Fibroblast of lung (primary cell): Measurements from ENCODE around the gene PTPRA. TPM values are rescaled to one million over a fixed set of nuclear protein-coding genes. Genes with fewer than 3 reads are reported as not detected.
"Not testable (repeated sequence)": the region's sequence is repeated elsewhere in the genome, so short reads cannot be mapped to it uniquely, and the experiment has no call there.

Source experiments
- DNase-seq, 2 donors: peaks; one replicate each; pipeline versions ENCODE4 v3.0.0 to v3.0.0-alpha.2; 2010; ENCODE audit warnings: low read depth in 2 of 2
- H2AFZ ChIP-seq: 2 replicates; pipeline ENCODE4 v1.5.1; 2012; ENCODE audit warnings: low read length, control low read depth, inconsistent platforms
- H3K27ac ChIP-seq: 2 replicates; pipeline ENCODE4 v1.5.1; 2011; ENCODE audit warnings: low read length, control low read depth; ENCODE audit not compliant: insufficient read depth
- H3K27me3 ChIP-seq: 2 replicates; pipeline ENCODE4 v1.5.1; 2011; ENCODE audit warnings: mild to moderate bottlenecking, low read length; ENCODE audit not compliant: control insufficient read depth, insufficient read depth
- H3K36me3 ChIP-seq: 2 replicates; pipeline ENCODE4 v1.5.1; 2011; ENCODE audit warnings: low read length; ENCODE audit not compliant: control insufficient read depth, insufficient read depth
- H3K4me1 ChIP-seq: 2 replicates; pipeline ENCODE4 v1.5.1; 2011; ENCODE audit warnings: low read length; ENCODE audit not compliant: control insufficient read depth, insufficient read depth; ENCODE audit errors: extremely low read depth
- H3K4me2 ChIP-seq: 2 replicates; pipeline ENCODE4 v1.5.1; 2011; ENCODE audit warnings: low read length, control low read depth; ENCODE audit not compliant: insufficient read depth; ENCODE audit errors: extremely low read depth
- H3K4me3 ChIP-seq, 4 experiments: fragments of 200-600 bp in 1 of 4; sonication (generic) in 1 of 4; replicated peaks in 1 of 4; 2 replicates each; pipeline ENCODE4 v1.5.1; 2011 to 2016; ENCODE audit warnings: low read length in 4 of 4, low read depth in 3 of 4, mild to moderate bottlenecking in 3 of 4, control low read depth in 2 of 4, inconsistent platforms in 1 of 4, mixed read lengths in 1 of 4; ENCODE audit not compliant: insufficient read depth in 1 of 4; ENCODE audit errors: control extremely low read depth in 1 of 4
- H3K79me2 ChIP-seq: 2 replicates; pipeline ENCODE4 v1.5.1; 2012; ENCODE audit warnings: mild to moderate bottlenecking, low read length, inconsistent platforms; ENCODE audit not compliant: control insufficient read depth, insufficient read depth
- H3K9ac ChIP-seq: 2 replicates; pipeline ENCODE4 v1.5.1; 2011; ENCODE audit warnings: mild to moderate bottlenecking, low read length, control low read depth; ENCODE audit not compliant: insufficient read depth
- H3K9me3 ChIP-seq: 2 replicates; pipeline ENCODE4 v1.5.1; 2012; ENCODE audit warnings: low read depth, low read length; ENCODE audit not compliant: control insufficient read depth, insufficient read depth
- H4K20me1 ChIP-seq: 2 replicates; pipeline ENCODE4 v1.5.1; 2011; ENCODE audit warnings: low read length; ENCODE audit not compliant: control insufficient read depth, insufficient read depth; ENCODE audit errors: extremely low read depth
- CTCF ChIP-seq, 2 donors: IDR thresholded peaks in 1 of 2; conservative IDR thresholded peaks in 1 of 2; 1 replicate in 1 of 2; 2 replicates in 1 of 2; pipeline ENCODE4 v1.5.1; 2011 to 2012; ENCODE audit warnings: low read length in 2 of 2, control low read depth in 1 of 2, inconsistent platforms in 1 of 2, low read depth in 1 of 2, mild to moderate bottlenecking in 1 of 2
- EZH2 ChIP-seq: IDR thresholded peaks from 2 replicates; pipeline ENCODE4 v1.5.1; 2012; ENCODE audit warnings: low read length, control low read depth, mild to moderate bottlenecking; ENCODE audit errors: missing control alignments
- polyA plus RNA-seq, 2 donors: library from polyadenylated mRNA; depleted of rRNA in 1 of 2; stranded (reverse) in 1 of 2; unstranded in 1 of 2; fragments of >200 nt; gene quantifications; 2 replicates each; pipeline ENCODE4 v1.2.1, GENCODE V29; 2011 to 2012; ENCODE audit warnings: missing spikeins in 1 of 2
- total RNA-seq: library from RNA; depleted of rRNA; stranded (reverse); fragments of >200 nt; gene quantifications from 2 replicates; pipeline ENCODE4 v1.2.1, GENCODE V29; 2014

The PTPRA gene
- total and polyA plus RNA-seq, 2 donors (not counting 1 experiment from before 2014, with no cell fraction given) = 27.9 to 127 TPM

GRCh38 chr20:3021327-3021726 is 148.0 kb downstream of the PTPRA start:
- Histone ChIP-seq H3K9ac (no peak overlapping the region), H3K4me3 (no peak overlapping the region), H3K4me2 (no peak overlapping the region), H3K27me3 (no peaks in the 10 kb centered on the region), H3K9me3 (no peaks in the 10 kb centered on the region), H4K20me1 (no peaks in the 10 kb centered on the region), H2AFZ (no peak overlapping the region), H3K4me1 (no peaks in the 10 kb centered on the region), H3K36me3 (peaks cover 8% of the 10 kb centered on the region), H3K27ac (no peak overlapping the region), H3K79me2 (no peaks in the 10 kb centered on the region)
- no peak for TF ChIP-seq EZH2
- TF ChIP-seq CTCF (conservative IDR thresholded peaks at IDR 0.05 in 1 of 2, IDR thresholded peaks at IDR 0.05 in 1 of 2; ENCODE audit: low read depth in 1 of 2, low read length in 2 of 2) = no peak
- DNase-seq = no peak

- peaks cover 8% of the 10 kb centered on the region for H3K36me3 ChIP-seq
- H4K20me1 ChIP-seq = no peaks in the 10 kb centered on the region
- no peak overlapping the region for H2AFZ ChIP-seq
- H3K27me3 ChIP-seq = no peaks in the 10 kb centered on the region
- H3K9me3 ChIP-seq = no peaks in the 10 kb centered on the region
- H3K9ac ChIP-seq = no peak overlapping the region
- TF ChIP-seq CTCF (conservative IDR thresholded peaks at IDR 0.05 in 1 of 2, IDR thresholded peaks at IDR 0.05 in 1 of 2; ENCODE audit: low read depth in 1 of 2, low read length in 2 of 2) = no peak
- TF ChIP-seq EZH2 = no peak
- no peak for DNase-seq
- H3K4me1 ChIP-seq = no peaks in the 10 kb centered on the region
- H3K4me3 ChIP-seq = no peak overlapping the region
- no peak overlapping the region for H3K27ac ChIP-seq
- no peak overlapping the region for H3K4me2 ChIP-seq
- no peaks in the 10 kb centered on the region for H3K79me2 ChIP-seq
Observed at GRCh38 chr20:3021777-3022176, 148.5 kb downstream of the PTPRA start.

- not testable (repeated sequence) for H3K4me1 ChIP-seq, H3K36me3 ChIP-seq, H3K9me3 ChIP-seq, H4K20me1 ChIP-seq, DNase-seq, H3K4me3 ChIP-seq, H3K9ac ChIP-seq, H2AFZ ChIP-seq, H3K27ac ChIP-seq, H3K27me3 ChIP-seq, H3K79me2 ChIP-seq, H3K4me2 ChIP-seq
Observed at GRCh38 chr20:3022559-3023490, 149.5 kb downstream of the PTPRA start.
